WTC11 (cell line): ENCODE results near the gene CMC2. TPM values are rescaled to one million over a fixed set of nuclear protein-coding genes. Genes with fewer than 3 reads are reported as not detected.

Experiments
- ATAC-seq: fragments of 200-7000 bp; cut with Tn5 transposase; 2 replicates; pipeline ENCODE4 v1.10.0; 2021; ENCODE audit warnings: mild to moderate bottlenecking, moderate library complexity
- CTCF ChIA-PET: fragments of 300-600 bp; sonication (Branson Sonifier 250); formaldehyde crosslinking; loops from one replicate; lab custom pipeline; 2021; ENCODE audit warnings: antibody characterized with exemption; lab: Charles Lee
- POLR2A ChIA-PET: fragments of 350-600 bp; sonication (Branson Sonifier 250); formaldehyde crosslinking; loops from one replicate; lab custom pipeline; 2021; ENCODE audit warnings: antibody characterized with exemption; lab: Charles Lee
- DNase-seq: peaks from one replicate; pipeline ENCODE4 v3.0.0; 2021; ENCODE audit warnings: low spot score
- H3K27ac Mint-ChIP-seq: 2 replicates; pipeline ENCODE4 v1.8.0; 2021; ENCODE audit warnings: mixed read lengths
- H3K27me3 Mint-ChIP-seq: 2 replicates; pipeline ENCODE4 v1.8.0; 2021; ENCODE audit warnings: low read depth, mild to moderate bottlenecking, moderate library complexity, mixed read lengths
- H3K36me3 Mint-ChIP-seq: 2 replicates; pipeline ENCODE4 v1.8.0; 2021; ENCODE audit warnings: mixed read lengths
- H3K4me1 Mint-ChIP-seq: 2 replicates; pipeline ENCODE4 v1.8.0; 2022; ENCODE audit warnings: mixed read lengths
- H3K4me3 Mint-ChIP-seq: 2 replicates; pipeline ENCODE4 v1.8.0; 2021; ENCODE audit warnings: mild to moderate bottlenecking, moderate library complexity, mixed read lengths
- H3K9me3 Mint-ChIP-seq: 2 replicates; pipeline ENCODE4 v1.8.0; 2021; ENCODE audit warnings: mixed read lengths
- EMX1 ChIP-seq: fragments of 250-450 bp; sonication (Bioruptor Pico); IDR thresholded peaks from 2 replicates; pipeline ENCODE4 v1.8.0; 2021; ENCODE audit warnings: mild to moderate bottlenecking
- JUN ChIP-seq: sonication (generic); formaldehyde crosslinking; IDR thresholded peaks from 2 replicates; pipeline ENCODE4 v1.8.0; 2023; ENCODE audit warnings: mild to moderate bottlenecking, missing genetic modification reagents
- OVOL2 ChIP-seq: fragments of 250-450 bp; sonication (Bioruptor Pico); IDR thresholded peaks from 2 replicates; pipeline ENCODE4 v1.9.0; 2021; ENCODE audit warnings: mild to moderate bottlenecking, borderline replicate concordance
- TCF7 ChIP-seq: sonication (generic); formaldehyde crosslinking; IDR thresholded peaks from 2 replicates; pipeline ENCODE4 v1.8.0; 2022; ENCODE audit warnings: mild to moderate bottlenecking, low read depth, missing genetic modification reagents, moderate library complexity
- TP53 ChIP-seq: sonication (generic); formaldehyde crosslinking; IDR thresholded peaks from 2 replicates; pipeline ENCODE4 v1.8.1; 2023; ENCODE audit warnings: mild to moderate bottlenecking, missing genetic modification reagents
- ZNF219 ChIP-seq: sonication (generic); formaldehyde crosslinking; IDR thresholded peaks from 2 replicates; pipeline ENCODE4 v1.8.0; 2023; ENCODE audit warnings: missing genetic modification reagents, mild to moderate bottlenecking, borderline replicate concordance
- ZNF317 ChIP-seq: sonication (generic); formaldehyde crosslinking; IDR thresholded peaks from 2 replicates; pipeline ENCODE4 v1.8.1; 2023; ENCODE audit warnings: low read depth, mild to moderate bottlenecking, moderate library complexity, missing genetic modification reagents, borderline replicate concordance
- total RNA-seq: library from RNA; stranded (reverse); gene quantifications from 3 replicates; pipeline ENCODE4 v1.2.3, GENCODE V29; 2021
- TF ChIP-seq, protein P1 (sequence below): fragments of 250-450 bp; sonication (Bioruptor Pico); conservative IDR thresholded peaks from 2 replicates; pipeline ENCODE4 v1.9.0; 2021; ENCODE audit warnings: mild to moderate bottlenecking
- TF ChIP-seq, protein P2 (sequence below): sonication (generic); formaldehyde crosslinking; IDR thresholded peaks from 2 replicates; pipeline ENCODE4 v1.8.1; 2023; ENCODE audit warnings: mild to moderate bottlenecking, missing genetic modification reagents, borderline replicate concordance
- TF ChIP-seq, protein P3 (sequence below): sonication (generic); formaldehyde crosslinking; conservative IDR thresholded peaks from 2 replicates; pipeline ENCODE4 v1.8.1; 2022; ENCODE audit warnings: mild to moderate bottlenecking, missing genetic modification reagents
- TF ChIP-seq, protein P4 (sequence below): fragments of 250-450 bp; sonication (Bioruptor Pico); IDR thresholded peaks from 2 replicates; pipeline ENCODE4 v1.9.0; 2021; ENCODE audit warnings: mild to moderate bottlenecking
- TF ChIP-seq, protein P5 (sequence below): fragments of 250-450 bp; sonication (Bioruptor Pico); IDR thresholded peaks from 2 replicates; pipeline ENCODE4 v2.1.2; 2022; ENCODE audit warnings: mild to moderate bottlenecking, moderate library complexity
- TF ChIP-seq, protein P6 (sequence below): sonication (generic); formaldehyde crosslinking; IDR thresholded peaks from 2 replicates; pipeline ENCODE4 v1.8.1; 2022; ENCODE audit warnings: low read depth, missing genetic modification reagents, borderline replicate concordance
- TF ChIP-seq, protein P7 (sequence below): sonication (generic); formaldehyde crosslinking; conservative IDR thresholded peaks from 2 replicates; pipeline ENCODE4 v1.8.1; 2023; ENCODE audit warnings: mild to moderate bottlenecking, low read depth, missing genetic modification reagents, moderate library complexity

Gene CMC2
- total RNA-seq, 1 experiment from 2014 or later, result 78.9 TPM

DNA sequence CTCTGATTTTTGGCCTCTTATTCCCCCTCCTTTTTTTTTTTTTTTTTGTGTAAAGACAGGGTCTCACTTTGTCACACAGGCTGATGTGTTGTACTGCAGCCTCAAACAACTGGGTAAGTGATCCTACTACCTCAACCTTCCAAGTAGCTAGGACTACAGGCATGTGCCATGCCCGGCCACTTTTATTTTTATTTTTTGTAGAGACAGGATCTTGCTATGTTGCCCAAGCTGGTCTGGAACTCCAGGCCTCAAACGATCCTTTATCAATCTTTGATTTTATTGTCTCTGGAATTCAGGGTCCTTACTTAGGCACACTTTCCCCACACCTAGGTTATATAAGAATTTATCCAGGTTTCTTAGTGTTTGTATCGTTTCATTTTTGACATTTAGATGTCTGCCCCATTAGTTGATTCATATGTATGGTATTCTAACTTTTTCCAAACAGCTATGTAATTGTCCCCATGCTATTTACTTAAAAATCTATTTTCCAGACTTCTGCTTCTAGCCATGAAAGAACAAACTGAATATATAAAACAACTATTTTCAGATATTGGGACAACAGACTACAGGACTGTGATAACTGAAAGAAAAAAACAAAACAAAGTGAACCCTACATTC is 13.9 kb downstream of the CMC2 start (continued):
- TF ChIP-seq, protein P1, sequence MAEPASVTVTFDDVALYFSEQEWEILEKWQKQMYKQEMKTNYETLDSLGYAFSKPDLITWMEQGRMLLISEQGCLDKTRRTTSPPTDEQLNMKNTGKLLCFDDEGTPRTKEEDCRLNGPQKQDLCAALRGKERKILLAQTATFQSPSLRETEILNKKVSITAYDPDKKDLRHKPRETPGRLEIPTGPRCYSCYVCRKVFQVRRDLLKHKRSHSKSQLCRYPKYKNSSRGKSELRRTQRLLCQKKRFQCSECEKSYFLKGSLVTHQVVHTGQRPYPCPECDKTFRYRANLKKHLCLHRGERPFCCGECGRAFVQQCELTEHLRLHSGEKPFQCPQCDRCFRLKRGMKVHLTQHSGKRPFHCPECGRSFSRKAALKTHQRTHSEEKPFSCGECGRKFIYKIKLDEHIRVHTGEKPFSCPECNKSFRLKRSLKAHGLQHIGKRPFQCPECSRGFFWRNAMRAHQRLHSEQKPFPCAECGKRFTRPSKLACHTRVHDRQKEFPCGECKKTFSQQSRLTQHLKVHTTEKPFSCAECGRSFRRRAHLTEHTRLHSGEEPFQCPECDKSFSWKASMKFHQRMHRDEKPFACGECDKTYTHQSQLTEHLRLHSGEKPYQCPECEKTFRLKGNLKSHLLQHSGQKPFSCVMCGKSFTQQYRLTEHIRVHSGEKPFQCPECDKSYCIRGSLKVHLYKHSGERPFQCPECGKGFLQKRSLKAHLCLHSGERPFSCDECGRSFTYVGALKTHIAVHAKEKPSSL (CRISPR knock-in tag), result no peak
- TF ChIP-seq JUN (CRISPR knock-in tag) (no peak), ZNF219 (no peak), OVOL2 (CRISPR knock-in tag) (no peak), EMX1 (CRISPR knock-in tag) (no peak)
- TF ChIP-seq, protein P2, sequence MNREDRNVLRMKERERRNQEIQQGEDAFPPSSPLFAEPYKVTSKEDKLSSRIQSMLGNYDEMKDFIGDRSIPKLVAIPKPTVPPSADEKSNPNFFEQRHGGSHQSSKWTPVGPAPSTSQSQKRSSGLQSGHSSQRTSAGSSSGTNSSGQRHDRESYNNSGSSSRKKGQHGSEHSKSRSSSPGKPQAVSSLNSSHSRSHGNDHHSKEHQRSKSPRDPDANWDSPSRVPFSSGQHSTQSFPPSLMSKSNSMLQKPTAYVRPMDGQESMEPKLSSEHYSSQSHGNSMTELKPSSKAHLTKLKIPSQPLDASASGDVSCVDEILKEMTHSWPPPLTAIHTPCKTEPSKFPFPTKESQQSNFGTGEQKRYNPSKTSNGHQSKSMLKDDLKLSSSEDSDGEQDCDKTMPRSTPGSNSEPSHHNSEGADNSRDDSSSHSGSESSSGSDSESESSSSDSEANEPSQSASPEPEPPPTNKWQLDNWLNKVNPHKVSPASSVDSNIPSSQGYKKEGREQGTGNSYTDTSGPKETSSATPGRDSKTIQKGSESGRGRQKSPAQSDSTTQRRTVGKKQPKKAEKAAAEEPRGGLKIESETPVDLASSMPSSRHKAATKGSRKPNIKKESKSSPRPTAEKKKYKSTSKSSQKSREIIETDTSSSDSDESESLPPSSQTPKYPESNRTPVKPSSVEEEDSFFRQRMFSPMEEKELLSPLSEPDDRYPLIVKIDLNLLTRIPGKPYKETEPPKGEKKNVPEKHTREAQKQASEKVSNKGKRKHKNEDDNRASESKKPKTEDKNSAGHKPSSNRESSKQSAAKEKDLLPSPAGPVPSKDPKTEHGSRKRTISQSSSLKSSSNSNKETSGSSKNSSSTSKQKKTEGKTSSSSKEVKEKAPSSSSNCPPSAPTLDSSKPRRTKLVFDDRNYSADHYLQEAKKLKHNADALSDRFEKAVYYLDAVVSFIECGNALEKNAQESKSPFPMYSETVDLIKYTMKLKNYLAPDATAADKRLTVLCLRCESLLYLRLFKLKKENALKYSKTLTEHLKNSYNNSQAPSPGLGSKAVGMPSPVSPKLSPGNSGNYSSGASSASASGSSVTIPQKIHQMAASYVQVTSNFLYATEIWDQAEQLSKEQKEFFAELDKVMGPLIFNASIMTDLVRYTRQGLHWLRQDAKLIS, result no peak
- TF ChIP-seq, protein P3, sequence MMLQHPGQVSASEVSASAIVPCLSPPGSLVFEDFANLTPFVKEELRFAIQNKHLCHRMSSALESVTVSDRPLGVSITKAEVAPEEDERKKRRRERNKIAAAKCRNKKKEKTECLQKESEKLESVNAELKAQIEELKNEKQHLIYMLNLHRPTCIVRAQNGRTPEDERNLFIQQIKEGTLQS (CRISPR knock-in tag), result no peak

DNA sequence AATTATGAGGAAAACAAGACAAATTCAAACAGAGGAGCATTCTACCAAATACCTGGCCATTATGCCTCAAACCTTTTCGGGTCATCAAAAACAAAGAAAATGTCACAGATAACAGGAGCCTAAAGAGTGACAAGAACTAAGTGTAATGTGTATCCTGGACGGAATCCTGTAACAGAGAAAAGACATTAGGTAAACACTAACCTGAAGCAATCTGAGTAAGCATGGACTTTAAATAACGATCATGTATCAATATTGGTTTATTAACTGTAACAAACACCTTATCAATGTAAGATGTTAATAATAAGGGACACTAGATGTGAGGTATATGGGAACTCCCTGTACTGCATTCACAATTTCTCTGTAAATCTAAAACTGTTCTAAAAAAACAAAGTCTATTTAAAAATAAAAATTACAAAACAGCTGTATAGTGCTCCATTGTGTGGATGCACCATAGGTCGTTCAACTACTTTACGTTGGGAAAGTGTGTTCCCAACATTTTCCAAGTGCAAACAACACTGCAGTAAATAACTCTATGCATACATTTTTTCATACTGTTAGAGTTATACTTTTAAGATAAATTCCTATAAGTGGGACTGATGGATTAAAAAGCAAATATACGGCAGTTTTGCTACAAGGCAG is 14.8 kb downstream of the CMC2 start:
- H3K27me3 Mint-ChIP-seq, result peaks cover 11% of the 10 kb centered on the region
- CTCF ChIA-PET, result no interaction called here
- no peak for ATAC-seq
- DNase-seq, result no peak
- peaks cover 11% of the 10 kb centered on the region for H3K36me3 Mint-ChIP-seq
- TF ChIP-seq JUN (CRISPR knock-in tag) (no peak), TCF7 (CRISPR knock-in tag) (no peak), ZNF317 (no peak), TP53 (no peak), OVOL2 (CRISPR knock-in tag) (no peak)
- TF ChIP-seq, protein P4, sequence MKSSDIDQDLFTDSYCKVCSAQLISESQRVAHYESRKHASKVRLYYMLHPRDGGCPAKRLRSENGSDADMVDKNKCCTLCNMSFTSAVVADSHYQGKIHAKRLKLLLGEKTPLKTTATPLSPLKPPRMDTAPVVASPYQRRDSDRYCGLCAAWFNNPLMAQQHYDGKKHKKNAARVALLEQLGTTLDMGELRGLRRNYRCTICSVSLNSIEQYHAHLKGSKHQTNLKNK (CRISPR knock-in tag), result no peak
- TF ChIP-seq, protein P5, sequence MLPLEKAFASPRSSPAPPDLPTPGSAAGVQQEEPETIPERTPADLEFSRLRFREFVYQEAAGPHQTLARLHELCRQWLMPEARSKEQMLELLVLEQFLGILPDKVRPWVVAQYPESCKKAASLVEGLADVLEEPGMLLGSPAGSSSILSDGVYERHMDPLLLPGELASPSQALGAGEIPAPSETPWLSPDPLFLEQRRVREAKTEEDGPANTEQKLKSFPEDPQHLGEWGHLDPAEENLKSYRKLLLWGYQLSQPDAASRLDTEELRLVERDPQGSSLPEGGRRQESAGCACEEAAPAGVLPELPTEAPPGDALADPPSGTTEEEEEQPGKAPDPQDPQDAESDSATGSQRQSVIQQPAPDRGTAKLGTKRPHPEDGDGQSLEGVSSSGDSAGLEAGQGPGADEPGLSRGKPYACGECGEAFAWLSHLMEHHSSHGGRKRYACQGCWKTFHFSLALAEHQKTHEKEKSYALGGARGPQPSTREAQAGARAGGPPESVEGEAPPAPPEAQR (CRISPR knock-in tag), result no peak
- TF ChIP-seq, protein P6, sequence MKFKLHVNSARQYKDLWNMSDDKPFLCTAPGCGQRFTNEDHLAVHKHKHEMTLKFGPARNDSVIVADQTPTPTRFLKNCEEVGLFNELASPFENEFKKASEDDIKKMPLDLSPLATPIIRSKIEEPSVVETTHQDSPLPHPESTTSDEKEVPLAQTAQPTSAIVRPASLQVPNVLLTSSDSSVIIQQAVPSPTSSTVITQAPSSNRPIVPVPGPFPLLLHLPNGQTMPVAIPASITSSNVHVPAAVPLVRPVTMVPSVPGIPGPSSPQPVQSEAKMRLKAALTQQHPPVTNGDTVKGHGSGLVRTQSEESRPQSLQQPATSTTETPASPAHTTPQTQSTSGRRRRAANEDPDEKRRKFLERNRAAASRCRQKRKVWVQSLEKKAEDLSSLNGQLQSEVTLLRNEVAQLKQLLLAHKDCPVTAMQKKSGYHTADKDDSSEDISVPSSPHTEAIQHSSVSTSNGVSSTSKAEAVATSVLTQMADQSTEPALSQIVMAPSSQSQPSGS (CRISPR knock-in tag), result no peak
- TF ChIP-seq, protein P7, sequence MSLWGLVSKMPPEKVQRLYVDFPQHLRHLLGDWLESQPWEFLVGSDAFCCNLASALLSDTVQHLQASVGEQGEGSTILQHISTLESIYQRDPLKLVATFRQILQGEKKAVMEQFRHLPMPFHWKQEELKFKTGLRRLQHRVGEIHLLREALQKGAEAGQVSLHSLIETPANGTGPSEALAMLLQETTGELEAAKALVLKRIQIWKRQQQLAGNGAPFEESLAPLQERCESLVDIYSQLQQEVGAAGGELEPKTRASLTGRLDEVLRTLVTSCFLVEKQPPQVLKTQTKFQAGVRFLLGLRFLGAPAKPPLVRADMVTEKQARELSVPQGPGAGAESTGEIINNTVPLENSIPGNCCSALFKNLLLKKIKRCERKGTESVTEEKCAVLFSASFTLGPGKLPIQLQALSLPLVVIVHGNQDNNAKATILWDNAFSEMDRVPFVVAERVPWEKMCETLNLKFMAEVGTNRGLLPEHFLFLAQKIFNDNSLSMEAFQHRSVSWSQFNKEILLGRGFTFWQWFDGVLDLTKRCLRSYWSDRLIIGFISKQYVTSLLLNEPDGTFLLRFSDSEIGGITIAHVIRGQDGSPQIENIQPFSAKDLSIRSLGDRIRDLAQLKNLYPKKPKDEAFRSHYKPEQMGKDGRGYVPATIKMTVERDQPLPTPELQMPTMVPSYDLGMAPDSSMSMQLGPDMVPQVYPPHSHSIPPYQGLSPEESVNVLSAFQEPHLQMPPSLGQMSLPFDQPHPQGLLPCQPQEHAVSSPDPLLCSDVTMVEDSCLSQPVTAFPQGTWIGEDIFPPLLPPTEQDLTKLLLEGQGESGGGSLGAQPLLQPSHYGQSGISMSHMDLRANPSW (CRISPR knock-in tag), result no peak
- no peaks in the 10 kb centered on the region for H3K9me3 Mint-ChIP-seq
- POLR2A ChIA-PET, result no interaction called here
- no peak overlapping the region for H3K4me3 Mint-ChIP-seq
- peaks cover 20% of the 10 kb centered on the region for H3K4me1 Mint-ChIP-seq
- no peak overlapping the region for H3K27ac Mint-ChIP-seq
